ENCODE results near the gene MRPS31. TPM values are rescaled to one million over a fixed set of nuclear protein-coding genes. Genes with fewer than 3 reads are reported as not detected.

Gene MRPS31
- polyA plus RNA-seq (ENCODE audit: insufficient read length in 3 of 3) = 10 to 100 TPM; 43.5 to 48.4 (median 47.8) TPM

DNA sequence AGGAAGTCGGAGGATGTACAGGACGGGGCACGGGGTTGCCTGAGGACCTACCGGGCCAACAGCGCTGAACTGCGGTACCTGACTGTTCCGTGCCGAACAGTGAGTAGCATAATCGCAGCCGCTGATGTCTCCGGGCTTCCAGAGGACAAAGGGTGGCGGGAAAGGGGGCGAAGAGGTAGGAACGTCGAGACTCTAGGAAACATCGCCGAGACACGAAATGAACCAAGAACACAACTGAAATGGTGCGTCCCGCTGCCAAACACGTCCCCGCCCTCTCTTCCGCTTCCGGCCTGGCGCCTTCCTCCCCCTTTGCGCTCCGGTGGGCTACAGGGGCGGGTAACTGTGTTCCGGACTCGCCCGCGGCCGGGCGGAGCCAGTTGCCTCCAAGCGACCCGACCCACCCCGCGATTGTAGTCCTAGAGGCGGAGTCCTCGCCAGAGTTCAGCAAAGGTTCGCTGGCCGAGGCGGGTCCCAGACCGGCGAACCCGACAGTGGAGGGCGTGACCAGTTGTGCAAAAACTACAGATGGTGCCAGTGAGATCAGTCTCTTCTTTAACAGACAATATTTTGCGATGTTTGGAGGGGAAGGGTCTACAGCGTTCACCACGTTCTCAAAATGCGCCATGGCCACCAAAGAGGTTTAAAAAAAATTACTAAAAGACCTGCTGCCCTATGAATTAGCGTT is at the start of gene MRPS31:
Gene MRPS31 (minus strand): TSS at position 257 of the 685 bp plus-strand sequence. CDS start 54 bp downstream, at position 203.
- peak; percentile 78 to 89 (median 79) for DNase-seq (ENCODE audit: low read depth in 3 of 3, low spot score in 2 of 3)

DNA sequence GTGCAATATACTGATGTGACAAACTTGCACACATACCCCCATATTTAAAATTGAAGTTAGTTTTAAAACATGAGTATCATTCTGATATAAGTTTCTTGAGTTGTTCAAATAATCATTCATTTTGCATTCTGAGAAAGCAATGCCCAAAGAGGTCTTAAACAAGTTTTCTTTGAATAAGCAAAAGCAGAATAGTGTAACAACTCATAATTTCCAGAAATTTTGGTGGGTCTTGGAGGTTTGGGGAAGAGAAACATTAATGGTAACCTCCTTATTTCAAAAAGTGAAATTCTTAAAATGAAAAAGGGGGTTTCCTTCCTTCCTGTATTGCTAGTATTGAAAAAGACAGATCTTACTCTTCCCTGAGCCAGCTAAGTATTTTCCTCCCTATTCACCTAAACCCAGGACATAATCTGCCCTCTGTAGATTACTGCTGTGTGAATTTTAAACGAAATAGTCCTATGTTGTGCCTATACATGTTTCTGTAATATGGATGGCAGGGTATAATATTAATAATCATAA is 48.9 kb upstream of the MRPS31 start:
- no peak for DNase-seq (ENCODE audit: low read depth in 3 of 3, low spot score in 2 of 3)

DNA sequence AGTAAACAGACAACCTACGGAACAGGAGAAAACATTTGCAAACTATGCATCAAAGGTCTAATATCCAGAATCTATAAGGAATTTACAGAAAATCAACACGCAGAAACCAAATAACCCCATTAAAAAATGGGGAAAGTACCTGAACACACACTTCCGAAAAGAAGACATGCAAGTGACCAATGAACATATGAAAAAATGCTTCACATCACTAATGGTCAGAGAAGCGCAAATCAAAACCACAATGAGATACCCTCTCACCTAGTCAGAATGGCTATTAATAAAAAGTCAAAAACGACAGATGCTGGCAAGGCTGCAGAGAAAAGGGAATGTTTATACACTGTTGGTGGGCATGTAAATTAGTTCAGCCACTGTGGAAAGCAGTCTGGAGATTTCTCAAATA is 47.9 kb upstream of the MRPS31 start:
- no peak for DNase-seq (ENCODE audit: low read depth in 3 of 3, low spot score in 2 of 3)

DNA sequence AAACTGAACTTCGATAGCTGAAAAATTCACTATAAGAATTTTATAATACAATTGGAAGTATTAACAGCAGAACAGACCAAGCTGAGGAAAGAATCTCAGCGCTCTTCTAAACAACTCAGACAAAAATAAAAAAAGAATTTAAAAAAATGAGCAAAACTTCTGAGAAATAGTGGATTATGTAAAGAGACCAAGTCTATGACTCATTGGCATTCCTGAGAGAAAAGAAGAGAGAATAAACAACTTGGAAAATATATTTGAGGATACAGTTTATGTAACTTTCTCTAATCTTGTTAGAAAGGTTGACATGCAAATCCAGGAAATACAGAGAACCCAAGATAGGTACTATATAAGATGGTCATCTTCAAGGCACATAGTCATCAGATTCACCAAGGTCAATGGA is 43.8 kb upstream of the MRPS31 start:
- DNase-seq (ENCODE audit: low read depth in 3 of 3, low spot score in 2 of 3) = no peak

DNA sequence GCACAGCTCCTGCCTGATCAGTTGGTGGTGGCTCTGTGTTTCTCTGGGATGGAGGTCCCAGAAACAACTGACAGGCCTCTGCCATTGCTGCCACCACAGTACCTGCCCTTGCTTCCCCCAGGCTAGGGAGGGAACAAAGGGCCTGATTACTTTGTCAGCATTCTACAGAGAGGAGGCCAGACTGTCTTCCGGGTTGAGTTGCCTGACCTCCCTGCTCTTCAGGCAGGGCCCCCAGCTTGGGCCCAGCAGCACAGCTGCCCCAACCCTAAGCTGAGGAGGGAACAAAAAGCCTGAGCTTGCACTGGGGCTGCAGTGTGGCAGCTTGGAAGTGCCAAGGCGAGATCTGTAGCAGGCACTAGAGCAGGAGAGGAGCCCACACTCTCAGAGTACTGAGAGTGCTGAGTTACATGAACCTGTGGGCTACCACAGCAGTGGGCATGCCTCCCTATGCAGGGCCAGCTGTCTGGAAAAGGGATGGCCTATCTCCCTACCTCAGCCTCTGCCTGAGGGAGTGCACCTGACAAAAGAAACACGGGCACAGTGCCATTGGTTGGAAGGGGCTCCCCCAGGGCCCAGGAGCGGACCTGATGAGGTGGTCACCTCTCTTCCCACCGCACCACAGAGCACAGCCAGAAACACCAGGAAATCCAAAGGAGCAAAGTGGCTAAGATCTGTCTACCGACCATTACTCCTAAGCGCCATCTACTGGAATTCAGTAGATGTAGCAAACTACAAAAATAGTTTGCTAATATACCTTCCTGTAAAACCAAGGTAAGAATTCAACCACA is 42.9 kb upstream of the MRPS31 start:
- no peak for DNase-seq (ENCODE audit: low read depth in 3 of 3, low spot score in 2 of 3)

DNA sequence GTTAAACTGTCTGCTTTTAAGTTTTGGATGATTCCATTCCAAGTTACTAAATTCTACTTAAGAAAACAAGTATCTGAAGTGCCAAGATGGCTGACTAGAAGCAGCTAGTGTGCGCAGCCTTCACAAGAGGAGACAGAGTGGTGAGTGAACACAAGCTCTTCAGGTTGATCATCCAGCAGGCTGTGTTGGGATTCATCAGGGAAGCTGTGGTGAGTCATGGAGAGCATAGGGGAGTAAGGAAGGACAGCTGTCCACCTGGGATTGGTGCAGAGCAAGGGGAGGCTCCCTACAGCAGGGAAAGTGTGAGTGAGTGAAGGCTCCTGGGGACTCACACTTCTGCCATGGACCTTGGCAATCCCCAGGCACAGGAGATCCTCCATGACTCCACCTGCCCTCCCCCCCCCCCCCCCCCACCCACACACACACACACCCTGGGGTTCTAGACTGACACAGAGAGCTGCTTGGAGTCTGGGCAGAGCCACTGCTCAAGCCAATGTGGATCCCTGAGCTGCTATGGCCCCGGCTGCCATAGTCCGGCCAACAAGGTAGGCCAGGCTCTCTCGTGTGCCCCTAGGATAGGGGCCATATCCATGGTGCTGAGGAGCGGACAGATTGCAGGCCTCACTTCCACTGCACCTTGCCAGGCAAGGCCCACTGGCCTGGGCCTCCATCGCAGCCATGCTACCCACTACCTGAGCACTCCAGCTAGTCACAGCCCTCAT is 41.9 kb upstream of the MRPS31 start:
- no peak for DNase-seq (ENCODE audit: low read depth in 3 of 3, low spot score in 2 of 3)

DNA sequence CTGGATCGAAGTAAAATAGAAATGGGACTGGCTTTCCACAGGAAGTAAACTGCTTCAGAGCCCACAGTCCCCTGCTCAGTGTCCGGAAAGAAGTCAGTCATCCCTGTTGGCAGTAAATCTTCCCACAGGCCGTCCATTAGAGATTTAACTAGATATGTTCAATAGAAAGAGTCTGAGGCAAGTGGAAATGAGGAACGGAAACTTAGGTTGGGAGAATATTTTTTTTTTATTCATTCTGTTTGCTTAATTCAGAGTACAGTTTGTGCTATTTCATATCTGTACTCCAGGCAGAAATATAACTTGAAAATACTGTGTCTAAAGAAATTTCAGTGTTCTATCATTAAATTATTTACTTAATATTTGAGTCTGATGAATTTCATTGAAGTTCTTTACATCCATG is 41.1 kb upstream of the MRPS31 start:
- DNase-seq (ENCODE audit: low read depth in 3 of 3, low spot score in 2 of 3) = no peak

DNA sequence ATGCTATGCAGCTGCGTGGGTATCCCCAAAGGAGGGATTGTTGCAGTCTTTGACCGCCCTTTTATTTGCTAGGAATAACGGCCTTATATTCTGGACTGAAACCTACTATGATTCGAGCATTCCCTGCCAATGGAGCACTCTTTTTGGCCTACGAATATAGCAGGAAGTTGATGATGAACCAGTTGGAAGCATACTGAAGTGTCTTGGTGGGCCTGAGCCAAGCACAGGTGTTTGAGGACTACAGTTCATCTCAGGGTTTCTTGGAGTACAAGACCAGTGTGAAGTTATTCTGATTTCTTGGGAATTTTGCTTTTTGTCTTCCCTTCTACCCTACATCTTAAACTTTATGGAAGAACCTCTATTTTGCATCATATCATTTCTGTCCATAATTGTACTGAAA is 38.5 kb upstream of the MRPS31 start:
- DNase-seq (ENCODE audit: low read depth in 3 of 3, low spot score in 2 of 3) = no peak

DNA sequence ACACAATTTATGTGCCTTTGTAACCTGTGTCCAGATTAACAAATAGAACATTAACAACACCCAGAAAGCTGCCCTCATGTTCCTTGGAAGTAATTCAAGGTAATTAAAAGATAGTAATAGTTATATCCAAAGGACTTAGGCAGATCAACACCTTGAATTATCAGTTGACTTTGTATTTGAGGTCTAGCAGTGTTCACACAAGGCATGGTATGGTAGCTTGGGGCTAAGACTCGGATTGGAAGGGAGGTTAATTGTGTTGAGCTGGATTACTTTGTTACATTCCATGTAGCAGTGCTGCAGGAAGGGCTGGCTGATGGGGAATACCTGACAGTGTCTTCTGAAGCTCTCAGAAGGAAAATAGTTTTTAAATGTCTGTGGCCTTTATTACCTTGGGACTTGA is 35.3 kb upstream of the MRPS31 start:
- no peak for DNase-seq (ENCODE audit: low read depth in 3 of 3, low spot score in 2 of 3)

DNA sequence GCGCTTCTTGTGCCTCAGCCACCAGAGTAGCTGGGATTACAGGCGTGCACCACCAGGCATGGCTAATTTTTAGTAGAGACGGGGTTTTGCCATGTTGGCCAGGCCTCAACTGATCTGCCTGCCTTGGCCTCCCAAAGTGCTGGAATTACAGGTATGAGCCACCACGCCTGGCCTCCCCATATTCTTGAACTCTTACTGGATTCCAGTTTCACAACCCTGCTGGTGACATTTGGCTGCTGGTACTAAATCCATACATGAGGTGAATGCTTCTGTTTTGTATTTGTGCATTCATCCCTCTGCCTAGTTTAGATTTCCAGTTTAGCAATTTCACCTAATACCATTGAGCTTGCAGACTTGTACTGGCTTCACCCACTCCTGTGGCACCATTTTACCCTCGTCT is 32.3 kb upstream of the MRPS31 start:
- no peak for DNase-seq (ENCODE audit: low read depth in 3 of 3, low spot score in 2 of 3)

DNA sequence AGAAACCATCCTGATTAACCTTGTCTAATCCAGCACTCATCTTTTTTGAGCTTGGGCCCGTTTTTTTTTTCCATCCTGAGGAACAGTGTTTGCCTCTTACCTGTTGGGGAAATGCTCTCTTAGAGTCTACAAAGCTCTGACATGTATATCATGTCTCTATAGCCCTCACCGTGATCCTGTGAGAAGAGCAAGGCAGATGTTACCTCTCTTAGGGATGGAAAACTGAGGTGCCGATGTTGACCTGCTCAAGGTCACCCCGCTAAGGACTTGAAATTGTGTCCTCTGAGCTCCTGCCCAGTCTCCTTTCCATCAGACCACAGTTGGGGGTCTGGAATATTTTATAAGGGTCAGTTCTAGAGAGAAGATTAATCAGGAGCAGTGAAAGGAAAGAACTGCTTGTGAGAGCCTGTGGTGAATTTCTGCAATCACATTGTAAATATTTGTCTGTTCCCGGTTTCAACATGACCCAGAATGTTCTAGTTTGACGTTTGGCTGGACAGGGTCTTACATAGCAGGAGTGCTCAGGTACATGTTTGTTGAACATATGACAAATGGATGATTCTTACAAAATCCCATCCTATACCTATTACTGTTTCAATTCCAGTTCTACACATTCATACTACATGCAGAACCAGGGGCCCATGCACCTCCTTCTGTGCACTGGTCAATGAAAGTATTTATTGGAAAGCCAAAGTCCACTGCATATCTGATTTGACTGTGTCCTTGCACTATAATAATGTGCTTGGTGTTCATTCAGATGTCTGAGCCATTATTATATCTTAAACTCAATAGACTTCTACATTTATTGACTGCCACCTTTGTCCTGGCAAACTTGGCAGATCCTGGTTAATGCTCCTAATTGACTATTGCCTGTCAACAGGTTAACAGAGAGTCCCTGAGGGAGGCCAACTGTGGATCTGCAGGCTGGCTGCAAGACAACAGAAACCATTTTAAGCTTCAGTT is 30.5 kb upstream of the MRPS31 start:
- no peak for DNase-seq (ENCODE audit: low read depth in 3 of 3, low spot score in 2 of 3)

DNA sequence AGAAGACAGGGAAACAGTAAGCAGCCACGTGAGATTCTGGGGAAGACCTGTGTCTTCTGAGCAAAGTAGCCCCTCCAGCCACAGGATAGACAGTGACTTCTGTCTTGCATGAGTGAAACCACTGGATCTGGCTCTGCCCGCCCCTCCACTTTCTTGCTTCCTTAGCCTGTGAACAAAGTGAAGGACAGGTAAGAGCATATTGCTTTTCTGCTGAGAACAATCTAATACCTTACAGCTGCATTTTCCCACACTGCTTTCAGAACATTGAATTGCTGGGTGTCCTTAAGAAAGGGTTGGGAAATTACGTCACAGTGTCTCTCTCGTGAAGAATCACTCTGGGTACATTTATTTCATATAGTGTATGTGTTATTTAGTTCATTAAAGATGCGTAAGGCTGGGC is 29.6 kb upstream of the MRPS31 start:
- no peak for DNase-seq (ENCODE audit: low read depth in 3 of 3, low spot score in 2 of 3)

DNA sequence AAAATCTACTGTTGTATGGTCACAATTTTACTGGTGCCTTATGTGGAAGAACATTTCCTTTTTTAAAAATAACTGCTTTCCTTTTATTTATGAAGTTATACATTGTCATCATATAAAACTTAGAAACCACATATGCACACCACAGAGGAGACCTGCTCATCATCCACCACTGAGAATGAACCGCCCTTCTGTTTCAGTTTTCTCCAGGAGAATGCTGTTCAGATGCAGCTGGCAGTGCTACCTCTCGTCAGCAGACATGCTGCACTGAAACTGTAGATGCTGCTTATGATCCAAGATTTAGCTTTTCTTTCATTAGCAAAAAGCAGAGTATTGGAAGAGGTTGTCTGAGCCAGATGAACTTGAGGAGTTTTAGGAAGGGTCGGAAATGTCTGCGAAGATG is 28.5 kb upstream of the MRPS31 start:
- DNase-seq (ENCODE audit: low read depth in 3 of 3, low spot score in 2 of 3) = no peak

DNA sequence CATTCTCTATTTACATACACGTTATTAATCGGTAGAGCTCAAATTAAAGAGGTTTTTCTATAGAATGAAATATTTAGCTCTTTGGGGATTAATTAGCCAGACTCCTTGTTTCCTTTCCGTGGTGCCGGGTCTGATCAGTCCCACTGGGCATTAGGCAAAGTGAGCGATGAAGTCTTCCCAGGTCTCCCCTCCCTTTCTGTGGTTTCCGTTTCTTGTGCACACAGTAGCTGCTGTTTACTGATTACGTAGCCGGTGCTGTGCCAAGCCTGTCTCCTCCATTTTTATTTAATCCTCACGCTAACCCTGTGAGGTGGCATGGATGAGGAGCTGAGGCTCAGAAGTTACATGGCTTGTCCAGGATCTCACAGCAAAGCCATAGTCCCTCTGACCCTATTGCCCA is 27.4 kb upstream of the MRPS31 start:
- DNase-seq (ENCODE audit: low read depth in 3 of 3, low spot score in 2 of 3) = no peak

DNA sequence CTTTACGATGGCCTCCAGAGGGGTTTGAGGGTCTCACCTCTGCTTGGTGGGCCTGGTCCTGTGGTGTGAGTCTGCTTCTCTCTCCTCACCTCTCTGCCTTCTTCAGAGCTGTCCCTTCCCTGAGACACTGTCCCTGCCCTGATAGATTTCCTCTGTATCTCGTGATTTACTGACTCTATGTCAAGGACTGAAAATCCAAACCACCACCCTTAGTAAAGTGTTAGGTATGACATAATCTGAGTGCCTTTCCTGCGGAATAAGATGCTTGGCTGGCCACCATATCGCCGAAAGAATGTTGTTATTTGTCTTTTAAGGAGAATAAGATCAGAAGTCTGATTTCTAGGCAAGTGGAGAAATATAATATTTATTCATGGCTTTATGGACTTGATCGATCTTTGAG is 25.7 kb upstream of the MRPS31 start:
- no peak for DNase-seq (ENCODE audit: low read depth in 3 of 3, low spot score in 2 of 3)

DNA sequence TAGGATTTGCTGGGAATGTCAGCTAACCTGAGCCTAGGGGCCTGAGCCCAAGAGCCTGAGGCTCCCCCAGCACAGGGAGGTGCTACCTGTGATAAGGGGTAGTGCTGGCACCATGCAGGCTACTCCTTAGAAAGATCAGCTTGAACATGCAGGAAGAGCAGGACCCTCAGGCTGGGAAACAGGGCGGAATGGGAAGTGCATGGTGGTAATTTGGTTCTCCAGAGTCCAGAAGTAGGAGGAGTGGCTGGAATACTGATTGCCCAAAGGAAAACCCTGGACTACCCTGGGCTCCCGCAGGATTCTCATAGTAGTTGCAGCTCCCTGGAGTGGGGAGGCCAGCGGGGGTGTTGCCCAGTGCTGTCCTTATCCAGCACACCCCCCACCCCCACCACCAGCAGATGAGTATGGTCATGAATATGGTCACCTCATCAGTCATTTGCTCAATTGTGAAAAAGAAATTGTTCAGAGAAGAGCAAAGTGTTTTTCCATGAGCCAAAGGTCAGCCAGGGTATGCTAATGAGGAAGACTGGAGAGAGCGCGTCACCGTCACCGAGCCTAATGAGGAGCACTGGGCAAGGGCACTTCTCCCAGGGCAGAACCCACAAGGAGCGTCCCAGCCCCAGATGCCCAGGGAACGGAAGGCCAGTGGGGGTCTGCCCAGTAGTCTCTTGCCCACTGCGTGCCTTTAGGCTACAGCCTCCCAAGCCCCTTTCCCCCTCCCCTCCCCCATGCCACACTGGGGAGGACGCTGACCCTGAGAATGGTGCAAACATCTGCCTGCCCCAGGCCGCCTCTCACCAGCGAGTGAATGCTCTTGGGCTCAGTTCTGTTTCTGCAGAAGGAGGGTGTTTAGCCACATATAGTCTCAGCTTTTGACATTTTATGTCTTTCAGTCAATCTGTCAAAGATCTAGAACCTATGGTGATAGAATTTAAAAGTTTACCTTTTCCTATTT is 23.7 kb upstream of the MRPS31 start:
- no peak for DNase-seq (ENCODE audit: low read depth in 3 of 3, low spot score in 2 of 3)

DNA sequence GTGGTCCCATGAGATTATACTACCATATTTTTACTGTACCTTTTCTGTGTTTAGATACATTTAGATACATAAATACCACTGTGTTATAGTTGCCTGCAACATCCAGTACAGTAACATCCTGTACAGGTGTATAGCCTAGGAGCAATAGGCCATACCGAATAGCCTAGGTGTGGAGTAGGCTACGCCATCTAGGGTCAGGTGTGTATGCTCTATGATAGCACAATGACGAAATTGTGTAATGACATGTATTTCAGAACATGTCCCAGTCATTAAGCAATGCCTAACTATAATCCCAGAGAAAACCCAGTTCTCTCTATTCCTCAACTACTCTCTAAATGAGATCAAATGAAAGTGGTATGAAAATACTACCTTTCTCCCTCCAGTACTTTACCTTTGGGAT is 22.3 kb upstream of the MRPS31 start:
- DNase-seq (ENCODE audit: low read depth in 3 of 3, low spot score in 2 of 3) = no peak

DNA sequence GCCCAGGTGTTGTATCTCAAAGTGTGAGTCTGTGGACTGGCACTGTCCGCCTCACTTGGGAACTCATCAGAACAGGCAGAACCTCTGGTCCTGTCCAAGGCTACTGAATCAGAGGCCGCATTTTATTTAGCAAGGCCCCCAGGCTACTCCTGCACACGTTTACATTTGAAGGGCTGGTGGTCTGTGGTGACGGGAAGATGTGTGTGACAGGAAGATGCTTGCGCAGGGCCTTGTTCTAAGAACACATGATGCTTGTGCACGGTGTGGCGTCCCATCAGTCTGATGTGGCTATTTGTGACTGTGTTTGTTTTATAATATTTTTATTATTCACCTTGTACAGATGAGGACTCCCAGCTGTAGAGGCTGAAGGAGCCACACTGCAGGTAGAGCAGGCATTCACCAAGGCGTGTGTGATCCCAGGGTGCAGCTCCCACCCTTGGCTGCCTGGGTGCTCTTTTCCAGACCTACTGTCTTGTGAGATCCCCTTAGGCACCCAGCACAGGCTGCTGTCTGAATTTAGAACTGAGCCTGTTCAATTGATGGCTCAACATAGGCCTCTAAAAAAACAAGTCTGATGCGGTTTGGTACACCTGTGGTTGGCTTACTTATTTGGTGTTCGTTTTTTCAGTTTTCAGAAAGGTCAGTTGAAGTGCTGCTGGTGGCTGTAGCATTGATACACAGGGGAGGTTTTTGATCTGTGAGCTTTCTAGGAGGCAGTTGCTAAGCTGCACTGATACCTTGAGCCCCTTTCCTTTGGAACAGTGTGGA is 21.5 kb upstream of the MRPS31 start:
- no peak for DNase-seq (ENCODE audit: low read depth in 3 of 3, low spot score in 2 of 3)
